IPS DF 6.9 (cell line): ENCODE data around the gene MRTO4.

Source experiments
- DNase-seq: peaks from one replicate; pipeline ENCODE4 v3.0.0-alpha.2; 2013; ENCODE audit warnings: low read depth, low spot score
- H3K27ac ChIP-seq: one replicate; pipeline ENCODE4 v1.5.1; 2013; ENCODE audit warnings: low read length, control low read depth
- H3K27me3 ChIP-seq: 2 replicates; pipeline ENCODE4 v1.6.1; 2013; ENCODE audit warnings: mild to moderate bottlenecking, low read length; ENCODE audit not compliant: control insufficient read depth, insufficient read depth
- H3K36me3 ChIP-seq: 2 replicates; pipeline ENCODE4 v1.6.1; 2013; ENCODE audit warnings: low read length; ENCODE audit not compliant: control insufficient read depth, insufficient read depth
- H3K4me1 ChIP-seq: 2 replicates; pipeline ENCODE4 v1.6.1; 2013; ENCODE audit warnings: low read length; ENCODE audit not compliant: control insufficient read depth, insufficient read depth
- H3K4me3 ChIP-seq: 2 replicates; pipeline ENCODE4 v1.5.1; 2013; ENCODE audit warnings: mild to moderate bottlenecking, low read length
- H3K9me3 ChIP-seq: 2 replicates; pipeline ENCODE4 v1.6.1; 2013; ENCODE audit warnings: low read length, inconsistent platforms; ENCODE audit not compliant: control insufficient read depth, insufficient read depth
- WGBS: extraction: QIAGEN DNeasy Blood & Tissue Kit; methylation state at CpG from one replicate; pipeline ENCODE4 v1.1.7; 2013; ENCODE audit warnings: mixed read lengths, missing lambda C conversion rate; ENCODE audit not compliant: insufficient read length, insufficient coverage; 5-methylcytosine and 5-hydroxymethylcytosine counted together

MRTO4 gene

GRCh38 chr1:19251305-19252196 is at the start of gene MRTO4, which contains the start of gene EMC1:
MRTO4 (plus strand) TSS chr1:19251805; CDS start chr1:19251836, 31 bp downstream.
EMC1 (minus strand) TSS chr1:19251524; CDS start chr1:19251509, 15 bp downstream.
- Histone ChIP-seq H3K9me3 (no peaks in the 10 kb centered on the region), H3K4me3 (peak within 1 kb of the TSS; percentile 79), H3K36me3 (peaks cover 7% of the 10 kb centered on the region), H3K27ac (no peak within 1 kb of the TSS), H3K4me1 (no peaks in the 10 kb centered on the region; the same call in 1 of the 2 replicates), H3K27me3 (no peaks in the 10 kb centered on the region)
- peak; percentile 45 for DNase-seq
- no CpG with 5 or more reads among the region's 81 CpGs for WGBS

- H3K9me3 ChIP-seq = no peaks in the 10 kb centered on the region
- peaks cover 12% of the 10 kb centered on the region for H3K36me3 ChIP-seq
- no CpG with 5 or more reads among the region's 3 CpGs for WGBS
- no peak overlapping the region for H3K4me3 ChIP-seq
- H3K27me3 ChIP-seq = no peaks in the 10 kb centered on the region
- H3K27ac ChIP-seq = no peak overlapping the region
- H3K4me1 ChIP-seq = no peaks in the 10 kb centered on the region; the same call in 1 of the 2 replicates
- no peak for DNase-seq
Measured at GRCh38 chr1:19202396-19202795, 49.2 kb upstream of the MRTO4 start.

- no CpG with 5 or more reads among the region's 2 CpGs for WGBS
- H3K27me3 ChIP-seq = no peaks in the 10 kb centered on the region
- H3K9me3 ChIP-seq = no peaks in the 10 kb centered on the region
- no peak for DNase-seq
- no peaks in the 10 kb centered on the region; the same call in 1 of the 2 replicates for H3K4me1 ChIP-seq
- H3K36me3 ChIP-seq = peaks cover 9% of the 10 kb centered on the region; the same call in 1 of the 2 replicates
- H3K27ac ChIP-seq = no peak overlapping the region
- H3K4me3 ChIP-seq = no peak overlapping the region
Measured at GRCh38 chr1:19203440-19203839, 48.2 kb upstream of the MRTO4 start.

- H3K36me3 ChIP-seq = no peaks in the 10 kb centered on the region
- WGBS = 100% methylated on average over 1 of the region's 6 CpGs
- H3K9me3 ChIP-seq = no peaks in the 10 kb centered on the region
- H3K4me1 ChIP-seq = no peaks in the 10 kb centered on the region; the same call in 1 of the 2 replicates
- H3K27me3 ChIP-seq = no peaks in the 10 kb centered on the region
- no peak overlapping the region for H3K4me3 ChIP-seq
- no peak overlapping the region for H3K27ac ChIP-seq
- no peak for DNase-seq
Measured at GRCh38 chr1:19204446-19205266, 46.9 kb upstream of the MRTO4 start.

- no peak for DNase-seq
- Histone ChIP-seq H3K36me3 (no peaks in the 10 kb centered on the region), H3K4me1 (no peaks in the 10 kb centered on the region; the same call in 1 of the 2 replicates), H3K4me3 (no peak overlapping the region), H3K9me3 (no peaks in the 10 kb centered on the region), H3K27me3 (no peaks in the 10 kb centered on the region), H3K27ac (no peak overlapping the region)
- no CpG with 5 or more reads among the region's 1 CpG for WGBS
Measured at GRCh38 chr1:19205403-19205802, 46.2 kb upstream of the MRTO4 start.

GRCh38 chr1:19205845-19206244 is 45.8 kb upstream of the MRTO4 start:
- H3K27ac ChIP-seq = no peak overlapping the region
- no CpG with 5 or more reads among the region's 5 CpGs for WGBS
- H3K4me1 ChIP-seq = no peaks in the 10 kb centered on the region; the same call in 1 of the 2 replicates
- no peaks in the 10 kb centered on the region for H3K36me3 ChIP-seq
- no peak for DNase-seq
- H3K9me3 ChIP-seq = no peaks in the 10 kb centered on the region
- H3K27me3 ChIP-seq = no peaks in the 10 kb centered on the region
- no peak overlapping the region for H3K4me3 ChIP-seq

GRCh38 chr1:19206947-19207346 is 44.7 kb upstream of the MRTO4 start:
- Histone ChIP-seq H3K4me1 (no peaks in the 10 kb centered on the region; the same call in 1 of the 2 replicates), H3K36me3 (no peaks in the 10 kb centered on the region), H3K27me3 (no peaks in the 10 kb centered on the region), H3K27ac (no peak overlapping the region), H3K4me3 (no peak overlapping the region), H3K9me3 (no peaks in the 10 kb centered on the region)
- no peak for DNase-seq
- no CpG with 5 or more reads among the region's 3 CpGs for WGBS

GRCh38 chr1:19208710-19209438 is 42.7 kb upstream of the MRTO4 start:
- Histone ChIP-seq H3K27ac (no peak overlapping the region), H3K9me3 (no peaks in the 10 kb centered on the region), H3K36me3 (no peaks in the 10 kb centered on the region), H3K4me1 (no peaks in the 10 kb centered on the region; the same call in 1 of the 2 replicates), H3K27me3 (no peaks in the 10 kb centered on the region), H3K4me3 (peak overlapping the region; percentile 77; the same call in 1 of the 2 replicates)
- no peak for DNase-seq
- no CpG with 5 or more reads among the region's 8 CpGs for WGBS

GRCh38 chr1:19209439-19209989 is 42.1 kb upstream of the MRTO4 start:
- DNase-seq = no peak
- WGBS = no CpG with 5 or more reads among the region's 28 CpGs
- H3K4me1 ChIP-seq = no peaks in the 10 kb centered on the region; the same call in 1 of the 2 replicates

More at GRCh38 chr1:19209439-19209989, 42.1 kb upstream of the MRTO4 start:
- Histone ChIP-seq H3K36me3 (no peaks in the 10 kb centered on the region), H3K4me3 (peak overlapping the region; percentile 77; the same call in 1 of the 2 replicates), H3K27ac (no peak overlapping the region), H3K27me3 (no peaks in the 10 kb centered on the region), H3K9me3 (no peaks in the 10 kb centered on the region)
